Immature natural killer cell (primary cell): ENCODE results near the gene FYCO1. TPM values are rescaled to one million over a fixed set of nuclear protein-coding genes. Genes with fewer than 3 reads are reported as not detected.

Experiments used
- DNase-seq, 3 donors: peaks; one replicate each; pipeline ENCODE4 v3.0.0; 2022; ENCODE audit warnings: mixed read lengths in 1 of 3
- H3K27ac Mint-ChIP-seq, 6 donors: one replicate each; pipeline ENCODE4 v1.8.0; 2020; ENCODE audit warnings: mixed read lengths in 6 of 6, mild to moderate bottlenecking in 5 of 6, inconsistent platforms in 4 of 6, moderate library complexity in 3 of 6
- H3K27me3 Mint-ChIP-seq, 3 donors: one replicate each; pipeline ENCODE4 v1.8.0; 2020 to 2021; ENCODE audit warnings: low read depth in 3 of 3, mild to moderate bottlenecking in 3 of 3, mixed read lengths in 3 of 3, moderate library complexity in 3 of 3, inconsistent platforms in 1 of 3
- H3K36me3 Mint-ChIP-seq, 3 donors: one replicate each; pipeline ENCODE4 v1.8.0; 2020; ENCODE audit warnings: mixed read lengths in 3 of 3, inconsistent platforms in 2 of 3, mild to moderate bottlenecking in 2 of 3
- H3K4me1 Mint-ChIP-seq, 2 donors: one replicate each; pipeline ENCODE4 v1.8.0; 2020; ENCODE audit warnings: inconsistent platforms in 2 of 2, mild to moderate bottlenecking in 2 of 2, mixed read lengths in 2 of 2, moderate library complexity in 1 of 2
- H3K4me3 Mint-ChIP-seq, 5 donors: one replicate each; pipeline ENCODE4 v1.8.0; 2020; ENCODE audit warnings: mild to moderate bottlenecking in 5 of 5, mixed read lengths in 5 of 5, inconsistent platforms in 3 of 5, moderate library complexity in 3 of 5
- H3K9me3 Mint-ChIP-seq, 6 donors: one replicate each; pipeline ENCODE4 v1.8.0; 2020; ENCODE audit warnings: mild to moderate bottlenecking in 6 of 6, mixed read lengths in 6 of 6, inconsistent platforms in 4 of 6, moderate library complexity in 3 of 6
- polyA plus RNA-seq, 3 donors: library from polyadenylated mRNA; unstranded; fragments of 300-500 nt; fragmentation: Illumina TruSeq; gene quantifications; one replicate each; pipeline ENCODE4 v1.2.3, GENCODE V29; 2021

The FYCO1 gene
- polyA plus RNA-seq, 3 donors from 2014 or later, result 0.22 to 6.1 (median 2.1) TPM

- no peaks in the 10 kb centered on the region for H3K9me3 Mint-ChIP-seq
- peaks cover 8 to 44% (median 21%) of the 10 kb centered on the region in 3 donors for H3K36me3 Mint-ChIP-seq
- peaks cover 68 to 78% of the 10 kb centered on the region in 2 donors for H3K4me1 Mint-ChIP-seq
- peaks cover 2 to 15% (median 12%) of the 10 kb centered on the region in 3 donors for H3K27me3 Mint-ChIP-seq
- DNase-seq, result no peak
- H3K4me3 Mint-ChIP-seq, result peak overlapping the region in 3 of 5 donors; percentile 17 to 38 (median 35)
- peak overlapping the region; percentile 72 to 95 (median 92) for H3K27ac Mint-ChIP-seq
These were observed 78.3 kb downstream of the FYCO1 start for GRCh38 chr3:45917146-45917898.

GRCh38 chr3:45915518-45916231 lies 79.9 kb downstream of the FYCO1 start:
- no peaks in the 10 kb centered on the region for H3K9me3 Mint-ChIP-seq
- peaks cover 72 to 78% of the 10 kb centered on the region in 2 donors for H3K4me1 Mint-ChIP-seq
- peaks cover 16 to 35% (median 17%) of the 10 kb centered on the region in 3 donors for H3K36me3 Mint-ChIP-seq
- H3K27me3 Mint-ChIP-seq, result peaks cover 2 to 17% (median 13%) of the 10 kb centered on the region in 3 donors
- H3K27ac Mint-ChIP-seq, result peak overlapping the region; percentile 90 to 95 (median 94)
- peak; percentile 82 to 84 (median 84) for DNase-seq
- H3K4me3 Mint-ChIP-seq, result peak overlapping the region; percentile 81 to 94 (median 83)

GRCh38 chr3:45915059-45915439 lies 80.6 kb downstream of the FYCO1 start:
- H3K9me3 Mint-ChIP-seq, result no peaks in the 10 kb centered on the region

GRCh38 chr3:45914362-45915058 lies 81.1 kb downstream of the FYCO1 start:
- Mint-ChIP-seq H3K4me3 (peak overlapping the region; percentile 81 to 94 (median 83)), H3K27ac (peak overlapping the region; percentile 90 to 95 (median 94)), H3K27me3 (peaks cover 2 to 18% (median 16%) of the 10 kb centered on the region in 3 donors), H3K4me1 (peaks cover 79 to 84% of the 10 kb centered on the region in 2 donors), H3K9me3 (no peaks in the 10 kb centered on the region), H3K36me3 (peaks cover 22 to 32% (median 26%) of the 10 kb centered on the region in 3 donors)
- DNase-seq, result no peak

More at GRCh38 chr3:45915059-45915439, 80.6 kb downstream of the FYCO1 start:
- Mint-ChIP-seq H3K4me1 (peaks cover 74 to 79% of the 10 kb centered on the region in 2 donors), H3K27ac (peak overlapping the region; percentile 90 to 95 (median 94)), H3K36me3 (peaks cover 16 to 33% (median 21%) of the 10 kb centered on the region in 3 donors), H3K4me3 (peak overlapping the region; percentile 81 to 94 (median 83)), H3K27me3 (peaks cover 2 to 18% (median 15%) of the 10 kb centered on the region in 3 donors)
- DNase-seq, result no peak

- DNase-seq, result no peak
- Mint-ChIP-seq H3K36me3 (peaks cover 17 to 30% (median 28%) of the 10 kb centered on the region in 3 donors), H3K9me3 (no peaks in the 10 kb centered on the region), H3K4me1 (peaks cover 93 to 98% of the 10 kb centered on the region in 2 donors), H3K27me3 (peaks cover 2 to 22% (median 16%) of the 10 kb centered on the region in 3 donors), H3K4me3 (peak overlapping the region; percentile 25 to 73 (median 50)), H3K27ac (peak overlapping the region in 5 of 6 donors; percentile 8 to 94 (median 84))
These were observed 83.2 kb downstream of the FYCO1 start for GRCh38 chr3:45912435-45912834.

GRCh38 chr3:45911511-45912226 lies 84.0 kb downstream of the FYCO1 start:
- peak overlapping the region; percentile 25 to 73 (median 50) for H3K4me3 Mint-ChIP-seq
- peaks cover 22 to 33% (median 32%) of the 10 kb centered on the region in 3 donors for H3K36me3 Mint-ChIP-seq
- H3K27ac Mint-ChIP-seq, result peak overlapping the region; percentile 60 to 94 (median 78)
- no peaks in the 10 kb centered on the region for H3K9me3 Mint-ChIP-seq
- peak; percentile 31 to 39 (median 39) for DNase-seq
- H3K4me1 Mint-ChIP-seq, result peaks cover 91 to 98% of the 10 kb centered on the region in 2 donors
- H3K27me3 Mint-ChIP-seq, result peaks cover 2 to 21% (median 16%) of the 10 kb centered on the region in 3 donors

GRCh38 chr3:45910892-45911291 lies 84.7 kb downstream of the FYCO1 start:
- Mint-ChIP-seq H3K27ac (peak overlapping the region; percentile 28 to 94 (median 64)), H3K4me3 (peak overlapping the region in 3 of 5 donors; percentile 50 to 73 (median 72)), H3K4me1 (peaks cover 85 to 93% of the 10 kb centered on the region in 2 donors), H3K27me3 (peaks cover 2 to 16% (median 15%) of the 10 kb centered on the region in 3 donors), H3K36me3 (peaks cover 24 to 34% (median 32%) of the 10 kb centered on the region in 3 donors), H3K9me3 (no peaks in the 10 kb centered on the region)
- no peak for DNase-seq

GRCh38 chr3:45909542-45909941 lies 86.1 kb downstream of the FYCO1 start:
- DNase-seq, result no peak
- Mint-ChIP-seq H3K36me3 (peaks cover 33 to 42% (median 37%) of the 10 kb centered on the region in 3 donors), H3K27me3 (peaks cover 0 to 9% (median 7%) of the 10 kb centered on the region in 3 donors), H3K4me1 (peaks cover 75 to 89% of the 10 kb centered on the region in 2 donors), H3K4me3 (peak overlapping the region in 2 of 5 donors; percentile 68 to 73), H3K27ac (peak overlapping the region in 4 of 6 donors; percentile 38 to 94 (median 80)), H3K9me3 (no peaks in the 10 kb centered on the region)

GRCh38 chr3:45908761-45909160 lies 86.9 kb downstream of the FYCO1 start:
- DNase-seq, result no peak
- peaks cover 33 to 42% (median 37%) of the 10 kb centered on the region in 3 donors for H3K36me3 Mint-ChIP-seq
- peak overlapping the region in 5 of 6 donors; percentile 36 to 94 (median 75) for H3K27ac Mint-ChIP-seq
- H3K27me3 Mint-ChIP-seq, result peaks cover 0 to 9% (median 7%) of the 10 kb centered on the region in 3 donors
- H3K4me3 Mint-ChIP-seq, result peak overlapping the region in 4 of 5 donors; percentile 44 to 89 (median 76)
- H3K4me1 Mint-ChIP-seq, result peaks cover 67 to 82% of the 10 kb centered on the region in 2 donors
- H3K9me3 Mint-ChIP-seq, result no peaks in the 10 kb centered on the region

GRCh38 chr3:45907769-45908705 lies 87.6 kb downstream of the FYCO1 start:
- Mint-ChIP-seq H3K9me3 (no peaks in the 10 kb centered on the region), H3K27ac (peak overlapping the region in 5 of 6 donors; percentile 46 to 94 (median 75)), H3K27me3 (peaks cover 0 to 9% (median 7%) of the 10 kb centered on the region in 3 donors), H3K36me3 (peaks cover 33 to 42% (median 37%) of the 10 kb centered on the region in 3 donors), H3K4me1 (peaks cover 60 to 75% of the 10 kb centered on the region in 2 donors), H3K4me3 (peak overlapping the region; percentile 31 to 89 (median 67))
- peak; percentile 38 to 44 (median 40) for DNase-seq

- peaks cover 32 to 43% (median 38%) of the 10 kb centered on the region in 3 donors for H3K36me3 Mint-ChIP-seq
- no peaks in the 10 kb centered on the region for H3K9me3 Mint-ChIP-seq
- peaks cover 0 to 9% (median 7%) of the 10 kb centered on the region in 3 donors for H3K27me3 Mint-ChIP-seq
- peak overlapping the region in 3 of 6 donors; percentile 31 to 94 (median 85) for H3K27ac Mint-ChIP-seq
- peak overlapping the region in 2 of 5 donors; percentile 84 to 89 for H3K4me3 Mint-ChIP-seq
- DNase-seq, result no peak
- peaks cover 51 to 65% of the 10 kb centered on the region in 2 donors for H3K4me1 Mint-ChIP-seq
These were observed 88.8 kb downstream of the FYCO1 start for GRCh38 chr3:45906681-45907407.
